GM20000 (cell line): ENCODE data around the gene EMX1.

Experiments
- DNase-seq: peaks from one replicate; pipeline ENCODE4 v3.0.0; 2012; ENCODE audit warnings: low spot score
- CTCF ChIP-seq: IDR thresholded peaks from 2 replicates; pipeline ENCODE4 v1.5.1; 2012; ENCODE audit warnings: mild to moderate bottlenecking, control low read depth; ENCODE audit errors: extremely low read depth, missing control alignments

The EMX1 gene

GRCh38 chr2:72917138-72917876, at the start of gene EMX1:
EMX1 (plus strand) TSS chr2:72917519; CDS start chr2:72917853, 334 bp downstream.
- DNase-seq, result peak; percentile 89
- no peak for TF ChIP-seq CTCF

GRCh38 chr2:72871060-72871459, 46.3 kb upstream of the EMX1 start:
- DNase-seq, result no peak
- TF ChIP-seq CTCF, result no peak

DNA sequence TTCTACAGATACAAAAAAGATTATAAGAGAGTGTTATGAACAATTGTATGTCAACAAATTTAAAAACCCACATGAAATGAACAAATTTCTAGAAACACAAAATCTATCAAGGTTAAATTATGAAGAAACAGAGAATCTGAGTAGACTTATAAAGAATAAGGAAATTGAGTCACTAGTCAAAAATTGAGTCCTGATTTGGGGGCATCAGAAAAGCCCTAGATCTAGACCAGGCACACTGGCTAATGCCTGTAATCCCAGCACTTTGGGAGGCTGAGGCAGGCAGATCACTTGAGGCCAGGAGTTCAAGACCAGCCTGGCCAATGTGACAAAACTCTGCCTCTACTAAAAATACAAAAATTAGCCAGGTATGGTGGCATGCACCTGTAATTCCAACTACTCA, 45.4 kb upstream of the EMX1 start:
- no peak for TF ChIP-seq CTCF
- no peak for DNase-seq

DNA sequence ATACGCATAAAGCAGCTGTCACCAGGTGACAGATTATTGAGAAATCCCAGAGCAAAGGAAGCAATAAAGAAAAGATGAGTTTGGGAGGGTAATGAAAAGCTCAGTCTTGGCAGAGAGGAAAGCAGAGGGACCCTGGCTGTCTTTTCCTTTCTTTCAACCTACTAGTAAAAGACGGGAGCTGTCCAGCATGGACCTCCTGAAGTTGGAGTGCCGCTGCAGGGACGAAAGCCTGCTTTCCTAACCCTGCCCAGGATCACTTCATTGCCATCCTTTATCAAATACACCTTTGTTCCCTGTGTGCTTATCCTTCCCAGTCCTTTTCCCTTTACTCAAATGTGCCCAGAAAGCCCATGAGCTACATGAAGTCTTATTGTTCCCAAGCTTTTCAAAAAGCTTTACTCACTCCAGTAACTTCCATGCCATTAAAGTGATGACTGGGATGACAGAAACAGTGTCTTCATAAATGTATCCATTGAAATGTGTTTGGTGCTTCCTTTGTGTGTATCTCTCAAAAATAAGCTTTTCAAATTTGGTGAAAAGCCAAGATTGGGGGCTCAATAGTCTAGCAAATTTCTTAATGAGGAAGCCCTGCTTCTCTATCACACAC, 33.9 kb upstream of the EMX1 start:
- peak; percentile 54 for DNase-seq
- no peak for TF ChIP-seq CTCF

DNA sequence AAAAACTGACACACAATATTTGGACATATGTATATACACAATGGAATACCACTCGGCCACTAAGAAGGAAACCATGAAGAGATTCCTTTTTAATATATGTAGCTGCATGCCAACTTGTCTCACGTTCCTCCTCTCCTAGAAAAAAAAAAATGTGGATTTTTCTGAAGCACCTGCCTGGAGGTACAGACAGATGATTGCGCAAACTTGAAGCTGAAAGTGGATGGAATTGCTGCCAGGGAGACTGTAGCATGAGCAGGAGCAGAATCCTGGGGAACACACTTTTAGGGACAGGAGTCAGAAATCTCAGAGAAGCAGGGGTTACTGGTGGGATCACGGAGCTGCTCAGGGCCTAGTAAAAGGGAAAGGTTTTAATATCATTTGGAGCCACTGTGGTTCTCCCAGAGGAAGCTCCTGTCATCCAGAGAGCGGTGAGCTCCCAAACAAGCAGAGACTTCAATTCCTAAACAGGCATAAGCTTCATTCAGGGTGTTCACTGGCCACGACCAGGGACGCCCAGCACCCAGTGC, 30.8 kb upstream of the EMX1 start:
- DNase-seq, result no peak
- no peak for TF ChIP-seq CTCF

DNA sequence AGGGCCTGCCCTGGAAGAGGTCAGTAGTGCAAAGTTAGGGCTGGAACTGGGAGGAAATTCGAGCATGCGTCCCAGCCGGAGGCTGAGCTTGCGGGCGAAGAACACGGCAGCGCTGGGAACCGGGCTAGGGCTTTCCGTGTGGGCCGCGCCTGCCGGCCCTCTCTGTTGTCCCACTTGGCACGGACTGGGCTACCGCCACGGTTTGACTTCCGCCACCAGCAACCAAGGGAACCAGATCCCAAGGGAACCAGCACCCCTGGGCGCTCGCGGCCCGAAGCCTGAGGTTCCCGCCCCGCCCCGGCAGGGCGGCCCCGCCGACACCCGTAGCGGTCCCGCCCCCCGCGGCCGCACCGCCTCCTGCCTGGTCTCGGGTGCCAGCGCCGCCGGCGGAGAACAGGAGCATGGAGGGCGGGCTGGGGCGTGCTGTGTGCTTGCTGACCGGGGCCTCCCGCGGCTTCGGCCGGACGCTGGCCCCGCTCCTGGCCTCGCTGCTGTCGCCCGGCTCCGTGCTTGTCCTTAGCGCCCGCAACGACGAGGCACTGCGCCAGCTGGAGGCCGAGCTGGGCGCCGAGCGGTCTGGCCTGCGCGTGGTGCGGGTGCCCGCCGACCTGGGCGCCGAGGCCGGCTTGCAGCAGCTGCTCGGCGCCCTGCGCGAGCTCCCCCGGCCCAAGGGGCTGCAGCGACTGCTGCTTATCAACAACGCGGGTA, 30.1 kb upstream of the EMX1 start, which contains the start of gene SPR:
Gene SPR (plus strand): TSS at position 377 of the 708 bp plus-strand sequence. CDS start 25 bp downstream, at position 402.
- peak; percentile 82 for DNase-seq
- no peak for TF ChIP-seq CTCF
